GM12892 (cell line): ENCODE measurements around the gene OPCML.

Experiments used
- POLR2A ChIP-seq: IDR thresholded peaks from 2 replicates; pipeline ENCODE4 v1.6.1; 2011; ENCODE audit warnings: low read depth, low read length, control low read depth
- POLR2AphosphoS5 ChIP-seq: IDR thresholded peaks from 2 replicates; pipeline ENCODE4 v1.6.1; 2011; ENCODE audit warnings: low read depth, low read length, control low read depth

- TF ChIP-seq POLR2A (no peak), POLR2AphosphoS5 (no peak)
These were observed 122.5 kb downstream of the OPCML start for GRCh38 chr11:133409799-133410198.
